OCI-LY1 (cell line): ENCODE data around the gene TSPAN12.

Experiments used
- H2AFZ ChIP-seq: fragments of 200-600 bp; sonication (generic), shearing (Covaris generic); 2 replicates; pipeline ENCODE4 v1.6.0; 2014; ENCODE audit warnings: antibody characterized with exemption, mild to moderate bottlenecking, low read length
- H3F3A ChIP-seq: fragments of 200-600 bp; sonication (generic), shearing (Covaris generic); 2 replicates; pipeline ENCODE4 v1.6.0; 2014; ENCODE audit warnings: mild to moderate bottlenecking, antibody characterized with exemption, low read length, moderate library complexity; ENCODE audit not compliant: insufficient read depth
- H3K27ac ChIP-seq: fragments of 200-600 bp; sonication (generic); 2 replicates; pipeline ENCODE4 v1.5.1; 2014; ENCODE audit warnings: low read length, mixed run types, mild to moderate bottlenecking, low read depth; ENCODE audit not compliant: poor library complexity, severe bottlenecking
- H3K27me3 ChIP-seq: fragments of 200-600 bp; sonication (generic); 2 replicates; pipeline ENCODE4 v1.6.0; 2014; ENCODE audit warnings: antibody characterized with exemption, mild to moderate bottlenecking, low read length, moderate library complexity; ENCODE audit not compliant: insufficient read depth
- H3K36me3 ChIP-seq: fragments of 200-600 bp; sonication (generic); 2 replicates; pipeline ENCODE4 v1.6.1; 2014; ENCODE audit warnings: mild to moderate bottlenecking, antibody characterized with exemption, low read length, moderate library complexity, mixed read lengths; ENCODE audit not compliant: insufficient read depth
- H3K4me1 ChIP-seq: fragments of 200-600 bp; sonication (generic); 2 replicates; pipeline ENCODE4 v1.5.1; 2014; ENCODE audit warnings: mild to moderate bottlenecking, low read length, moderate library complexity; ENCODE audit not compliant: insufficient read depth, severe bottlenecking
- H3K4me2 ChIP-seq: fragments of 200-600 bp; sonication (generic), shearing (Covaris generic); 2 replicates; pipeline ENCODE4 v1.6.1; 2014; ENCODE audit warnings: low read length
- H3K4me3 ChIP-seq: fragments of 200-600 bp; sonication (generic); 2 replicates; pipeline ENCODE4 v1.5.1; 2014; ENCODE audit warnings: low read length, low read depth, mild to moderate bottlenecking, mixed read lengths; ENCODE audit not compliant: poor library complexity, severe bottlenecking
- H3K79me2 ChIP-seq: fragments of 200-600 bp; shearing (Covaris generic); 2 replicates; pipeline ENCODE4 v1.6.1; 2016; ENCODE audit warnings: mixed run types, low read length, mixed read lengths; ENCODE audit not compliant: insufficient read depth
- H3K9ac ChIP-seq: fragments of 200-600 bp; sonication (generic), shearing (Covaris generic); 2 replicates; pipeline ENCODE4 v1.6.1; 2014; ENCODE audit warnings: mild to moderate bottlenecking, low read length, mixed read lengths
- H3K9me2 ChIP-seq: fragments of 200-600 bp; sonication (generic), shearing (Covaris generic); 2 replicates; pipeline ENCODE4 v1.6.1; 2014; ENCODE audit warnings: low read depth, mild to moderate bottlenecking, low read length, mixed read lengths
- H3K9me3 ChIP-seq: fragments of 200-600 bp; shearing (Covaris generic); 2 replicates; pipeline ENCODE4 v1.6.1; 2014; ENCODE audit warnings: low read length, mixed read lengths
- H4K20me1 ChIP-seq: fragments of 200-600 bp; sonication (generic), shearing (Covaris generic); 2 replicates; pipeline ENCODE4 v1.6.0; 2016; ENCODE audit warnings: mild to moderate bottlenecking, low read length; ENCODE audit not compliant: insufficient read depth
- CTCF ChIP-seq: fragments of 200-600 bp; sonication (generic), shearing (Covaris generic); IDR thresholded peaks from 2 replicates; pipeline ENCODE4 v1.5.1; 2017; ENCODE audit warnings: mild to moderate bottlenecking, antibody characterized with exemption, low read length, moderate library complexity, mixed read lengths
- EZH2 ChIP-seq: fragments of 200-600 bp; sonication (generic), shearing (Covaris generic); IDR thresholded peaks from 2 replicates; pipeline ENCODE4 v1.8.0; 2017; ENCODE audit warnings: borderline replicate concordance, mixed run types, mild to moderate bottlenecking, antibody characterized with exemption, low read length, moderate library complexity, mixed read lengths

The TSPAN12 gene

GRCh38 chr7:120802751-120803150 is 55.2 kb downstream of the TSPAN12 start:
- Histone ChIP-seq H3K79me2 (no peaks in the 10 kb centered on the region), H3F3A (no peaks in the 10 kb centered on the region), H3K9ac (no peak overlapping the region), H3K4me2 (no peak overlapping the region), H3K36me3 (no peaks in the 10 kb centered on the region), H3K9me2 (no peaks in the 10 kb centered on the region), H3K27me3 (no peaks in the 10 kb centered on the region), H3K4me3 (no peak overlapping the region), H3K9me3 (no peaks in the 10 kb centered on the region), H3K4me1 (no peaks in the 10 kb centered on the region), H2AFZ (no peak overlapping the region), H4K20me1 (no peaks in the 10 kb centered on the region), H3K27ac (no peak overlapping the region)
- no peak for TF ChIP-seq CTCF

GRCh38 chr7:120799813-120800475 is 58.0 kb downstream of the TSPAN12 start:
- Histone ChIP-seq H3K4me2 (no peak overlapping the region), H3K9me2 (no peaks in the 10 kb centered on the region), H3K4me1 (no peaks in the 10 kb centered on the region), H3K36me3 (no peaks in the 10 kb centered on the region), H3F3A (no peaks in the 10 kb centered on the region), H3K4me3 (no peak overlapping the region), H3K9ac (no peak overlapping the region), H3K9me3 (no peaks in the 10 kb centered on the region), H3K27me3 (no peaks in the 10 kb centered on the region), H2AFZ (no peak overlapping the region), H4K20me1 (no peaks in the 10 kb centered on the region), H3K79me2 (no peaks in the 10 kb centered on the region), H3K27ac (no peak overlapping the region)
- TF ChIP-seq EZH2 (no peak), CTCF (no peak)

- H3K27me3 ChIP-seq = no peaks in the 10 kb centered on the region
- H3K4me2 ChIP-seq = no peak overlapping the region
- no peak overlapping the region for H2AFZ ChIP-seq
- no peaks in the 10 kb centered on the region for H3K9me3 ChIP-seq
- H3K4me1 ChIP-seq = no peaks in the 10 kb centered on the region
- no peaks in the 10 kb centered on the region for H3K9me2 ChIP-seq
- no peak overlapping the region for H3K4me3 ChIP-seq
- no peaks in the 10 kb centered on the region for H3K79me2 ChIP-seq
- no peak overlapping the region for H3K27ac ChIP-seq
- no peaks in the 10 kb centered on the region for H3F3A ChIP-seq
- H3K36me3 ChIP-seq = no peaks in the 10 kb centered on the region
- no peaks in the 10 kb centered on the region for H4K20me1 ChIP-seq
- H3K9ac ChIP-seq = no peak overlapping the region
- TF ChIP-seq EZH2 (no peak), CTCF (no peak)
Observed at GRCh38 chr7:120799147-120799546, 58.8 kb downstream of the TSPAN12 start.
